GM12892 (cell line): Measurements from ENCODE around the gene SERPINC1.

Experiments used
- POLR2A ChIP-seq: IDR thresholded peaks from 2 replicates; pipeline ENCODE4 v1.6.1; 2011; ENCODE audit warnings: low read depth, low read length, control low read depth
- POLR2AphosphoS5 ChIP-seq: IDR thresholded peaks from 2 replicates; pipeline ENCODE4 v1.6.1; 2011; ENCODE audit warnings: low read depth, low read length, control low read depth

GRCh38 chr1:173867141-173867752, 49.9 kb downstream of the SERPINC1 start:
- TF ChIP-seq POLR2A (no peak), POLR2AphosphoS5 (no peak)
